Measurements from ENCODE around the gene SPI1.
A peak's percentile ranks its signal among the peaks of the same experiment; 100 is the strongest.

The SPI1 gene

DNA sequence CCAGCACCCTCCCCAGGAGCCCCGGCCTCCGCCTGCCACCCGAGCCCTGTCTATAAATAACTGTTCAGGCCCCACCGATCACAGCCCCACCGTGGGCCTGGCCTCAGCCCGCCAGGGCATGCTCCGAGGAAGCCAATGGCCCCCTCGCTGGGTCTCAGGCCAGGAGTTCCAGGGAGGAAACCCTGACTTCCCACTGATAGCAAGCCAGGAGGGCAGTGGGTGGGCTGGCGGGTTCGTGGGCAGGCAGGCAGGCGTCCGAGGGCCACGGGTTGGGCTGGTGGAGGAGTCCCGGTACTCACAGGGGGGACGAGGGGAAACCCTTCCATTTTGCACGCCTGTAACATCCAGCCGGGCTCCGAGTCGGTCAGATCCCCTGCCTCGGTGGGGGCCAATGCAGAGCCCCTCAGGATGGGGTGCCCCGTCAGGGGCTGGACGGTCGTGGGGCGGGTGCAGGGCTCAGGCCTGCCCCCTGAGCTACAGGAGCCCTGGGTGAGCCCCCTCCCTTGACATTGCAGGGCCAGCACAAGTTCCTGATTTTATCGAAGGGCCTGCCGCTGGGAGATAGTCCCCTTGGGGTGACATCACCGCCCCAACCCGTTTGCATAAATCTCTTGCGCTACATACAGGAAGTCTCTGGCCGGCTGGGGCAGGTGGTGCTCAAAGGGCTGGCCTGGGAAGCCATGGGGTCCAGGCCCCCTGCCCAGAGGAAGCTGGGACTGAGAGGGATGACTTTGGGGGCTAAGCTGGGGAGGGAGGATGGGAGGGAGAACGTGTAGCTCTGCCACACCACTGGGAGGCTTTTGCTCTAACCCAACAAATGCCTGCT is at the start of gene SPI1:
TSS of gene SPI1 (minus strand) at position 538 of the 826 bp plus-strand sequence. CDS start at position 344, 194 bp downstream.
- no peaks in the 10 kb centered on the region for H3K9me3 ChIP-seq (ENCODE audit: insufficient read depth, low read length)
- no peak for TF ChIP-seq SUZ12 (IDR thresholded peaks at IDR 0.05; ENCODE audit: extremely low read depth, insufficient read depth, insufficient read length)
- no peak for TF ChIP-seq ZNF274 (IDR thresholded peaks at IDR 0.05; ENCODE audit: low read depth, low read length)
- TF ChIP-seq YY1 (IDR thresholded peaks at IDR 0.05; ENCODE audit: insufficient read depth, insufficient read length) = no peak
- H3K36me3 ChIP-seq (ENCODE audit: insufficient read depth, insufficient read length, low read length) = no peaks in the 10 kb centered on the region
- H3K9ac ChIP-seq (ENCODE audit: insufficient read length, low read depth) = peak within 1 kb of the TSS; percentile 45
- H3K27me3 ChIP-seq (ENCODE audit: insufficient read depth, insufficient read length) = no peaks in the 10 kb centered on the region
- DNase-seq (ENCODE audit: low read depth, low spot score) = no peak
- H3K4me1 ChIP-seq (ENCODE audit: insufficient read depth, insufficient read length) = peaks cover 22% of the 10 kb centered on the region
- no peak within 1 kb of the TSS for H3K4me3 ChIP-seq (ENCODE audit: insufficient read length, low read depth)

DNA sequence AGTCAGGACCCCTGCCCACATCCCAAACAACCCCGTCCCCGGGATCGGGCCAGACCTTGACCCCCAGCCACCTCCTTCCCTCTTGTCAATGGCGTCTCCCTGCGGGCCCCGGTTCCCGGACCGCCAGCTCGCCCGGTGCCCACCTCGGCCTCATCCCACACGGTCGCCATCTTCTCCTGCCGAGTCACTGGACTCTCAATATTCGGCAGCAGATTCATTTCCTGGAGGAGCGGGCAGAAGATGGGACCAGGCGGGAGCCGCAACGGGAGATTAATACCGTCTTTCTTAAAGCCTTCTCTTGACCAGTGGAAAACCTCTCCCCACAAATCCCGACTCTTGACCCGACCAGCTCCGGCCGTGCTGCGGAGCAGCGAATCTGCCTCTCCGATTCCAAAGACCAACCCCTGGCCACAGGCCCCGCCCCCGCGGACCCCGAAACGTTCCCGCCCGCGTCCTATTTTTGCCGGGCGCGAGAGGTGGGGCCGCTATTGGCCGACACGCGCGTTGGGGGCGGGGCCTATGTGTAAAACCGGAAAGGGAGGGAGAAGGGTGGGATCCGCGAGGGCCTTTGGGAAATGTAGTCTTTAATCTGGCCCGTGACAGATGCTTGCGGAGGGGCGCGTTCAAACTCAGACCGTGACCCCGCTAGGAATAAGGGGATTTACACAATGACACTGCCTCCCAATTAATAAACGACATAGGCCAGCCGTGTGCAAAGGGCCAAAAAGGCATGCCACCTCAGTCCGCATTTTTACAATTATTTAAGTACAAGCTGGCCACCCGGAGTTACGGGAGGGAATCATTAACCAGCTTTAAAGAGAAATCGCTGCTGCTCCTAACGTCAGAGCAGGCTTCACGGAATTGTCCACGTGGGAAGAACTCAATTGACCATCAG is 48.0 kb upstream of the SPI1 start, which contains the start of gene PSMC3:
TSS of gene PSMC3 (minus strand) at position 378 of the 895 bp plus-strand sequence. CDS start at position 218, 160 bp downstream.
- peak; percentile 93 for DNase-seq (ENCODE audit: low read depth, low spot score)
- H3K9me3 ChIP-seq (ENCODE audit: insufficient read depth, low read length) = no peaks in the 10 kb centered on the region
- peak within 1 kb of the TSS; percentile 100 for H3K9ac ChIP-seq (ENCODE audit: insufficient read length, low read depth)
- peak within 1 kb of the TSS; percentile 96 for H3K4me3 ChIP-seq (ENCODE audit: insufficient read length, low read depth)
- peaks cover 9% of the 10 kb centered on the region for H3K4me1 ChIP-seq (ENCODE audit: insufficient read depth, insufficient read length)
- H3K36me3 ChIP-seq (ENCODE audit: insufficient read depth, insufficient read length, low read length) = peaks cover 41% of the 10 kb centered on the region
- TF ChIP-seq SUZ12 (IDR thresholded peaks at IDR 0.05; ENCODE audit: extremely low read depth, insufficient read depth, insufficient read length) (no peak), ZNF274 (IDR thresholded peaks at IDR 0.05; ENCODE audit: low read depth, low read length) (no peak), YY1 (IDR thresholded peaks at IDR 0.05; ENCODE audit: insufficient read depth, insufficient read length) (peak; percentile 91)
- H3K27me3 ChIP-seq (ENCODE audit: insufficient read depth, insufficient read length) = no peaks in the 10 kb centered on the region

GRCh38 chr11:47425611-47426010 is 47.3 kb upstream of the SPI1 start:
- peak overlapping the region; percentile 100 for H3K9ac ChIP-seq (ENCODE audit: insufficient read length, low read depth)
- H3K4me3 ChIP-seq (ENCODE audit: insufficient read length, low read depth) = peak overlapping the region; percentile 96
- peaks cover 48% of the 10 kb centered on the region for H3K36me3 ChIP-seq (ENCODE audit: insufficient read depth, insufficient read length, low read length)
- H3K9me3 ChIP-seq (ENCODE audit: insufficient read depth, low read length) = no peaks in the 10 kb centered on the region
- H3K4me1 ChIP-seq (ENCODE audit: insufficient read depth, insufficient read length) = peaks cover 9% of the 10 kb centered on the region
- DNase-seq (ENCODE audit: low read depth, low spot score) = no peak
- H3K27me3 ChIP-seq (ENCODE audit: insufficient read depth, insufficient read length) = no peaks in the 10 kb centered on the region
- TF ChIP-seq SUZ12 (IDR thresholded peaks at IDR 0.05; ENCODE audit: extremely low read depth, insufficient read depth, insufficient read length) = no peak

GRCh38 chr11:47418454-47419259 is 40.3 kb upstream of the SPI1 start:
- DNase-seq (ENCODE audit: low read depth, low spot score) = no peak
- no peak overlapping the region for H3K4me3 ChIP-seq (ENCODE audit: insufficient read length, low read depth)
- H3K36me3 ChIP-seq (ENCODE audit: insufficient read depth, insufficient read length, low read length) = peaks cover 95% of the 10 kb centered on the region
- TF ChIP-seq SUZ12 (IDR thresholded peaks at IDR 0.05; ENCODE audit: extremely low read depth, insufficient read depth, insufficient read length) = no peak
- no peak for TF ChIP-seq YY1 (IDR thresholded peaks at IDR 0.05; ENCODE audit: insufficient read depth, insufficient read length)
- TF ChIP-seq ZNF274 (IDR thresholded peaks at IDR 0.05; ENCODE audit: low read depth, low read length) = no peak
- H3K4me1 ChIP-seq (ENCODE audit: insufficient read depth, insufficient read length) = peaks cover 27% of the 10 kb centered on the region
- H3K9ac ChIP-seq (ENCODE audit: insufficient read length, low read depth) = no peak overlapping the region
- no peaks in the 10 kb centered on the region for H3K9me3 ChIP-seq (ENCODE audit: insufficient read depth, low read length)
- no peaks in the 10 kb centered on the region for H3K27me3 ChIP-seq (ENCODE audit: insufficient read depth, insufficient read length)

- Histone ChIP-seq H3K4me1 (ENCODE audit: insufficient read depth, insufficient read length) (peaks cover 30% of the 10 kb centered on the region), H3K9me3 (ENCODE audit: insufficient read depth, low read length) (no peaks in the 10 kb centered on the region), H3K36me3 (ENCODE audit: insufficient read depth, insufficient read length, low read length) (peaks cover 92% of the 10 kb centered on the region), H3K4me3 (ENCODE audit: insufficient read length, low read depth) (no peak overlapping the region), H3K27me3 (ENCODE audit: insufficient read depth, insufficient read length) (no peaks in the 10 kb centered on the region), H3K9ac (ENCODE audit: insufficient read length, low read depth) (no peak overlapping the region)
- no peak for TF ChIP-seq YY1 (IDR thresholded peaks at IDR 0.05; ENCODE audit: insufficient read depth, insufficient read length)
- no peak for TF ChIP-seq ZNF274 (IDR thresholded peaks at IDR 0.05; ENCODE audit: low read depth, low read length)
- no peak for TF ChIP-seq SUZ12 (IDR thresholded peaks at IDR 0.05; ENCODE audit: extremely low read depth, insufficient read depth, insufficient read length)
- no peak for DNase-seq (ENCODE audit: low read depth, low spot score)
Measured at GRCh38 chr11:47417712-47418111, 39.4 kb upstream of the SPI1 start.

DNA sequence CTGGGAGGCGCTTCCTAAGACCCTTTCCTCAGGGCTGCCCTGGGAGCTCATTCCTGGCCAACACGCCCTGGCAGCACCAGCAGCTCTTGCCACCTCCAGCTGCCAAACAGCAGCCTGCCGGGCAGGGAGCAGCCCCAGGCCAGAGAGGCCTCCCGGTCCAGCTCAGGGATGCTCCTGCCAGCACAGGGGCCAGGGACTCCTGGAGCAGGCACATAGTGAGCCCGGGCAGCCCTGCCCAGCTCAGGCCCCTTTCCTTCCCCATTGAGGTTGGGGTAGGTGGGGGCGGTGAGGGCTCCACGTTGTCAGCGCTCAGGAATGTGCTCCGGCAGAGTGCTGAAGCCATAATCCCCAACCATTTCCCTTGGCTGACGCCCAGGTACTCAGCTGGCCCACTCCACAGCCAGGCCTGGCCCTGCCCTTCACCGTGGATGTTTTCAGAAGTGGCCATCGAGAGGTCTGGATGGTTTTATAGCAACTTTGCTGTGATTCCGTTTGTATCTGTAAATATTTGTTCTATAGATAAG is 37.7 kb upstream of the SPI1 start:
- no peak overlapping the region for H3K4me3 ChIP-seq (ENCODE audit: insufficient read length, low read depth)
- peak overlapping the region; percentile 72 for H3K9ac ChIP-seq (ENCODE audit: insufficient read length, low read depth)
- no peak for TF ChIP-seq YY1 (IDR thresholded peaks at IDR 0.05; ENCODE audit: insufficient read depth, insufficient read length)
- TF ChIP-seq SUZ12 (IDR thresholded peaks at IDR 0.05; ENCODE audit: extremely low read depth, insufficient read depth, insufficient read length) = no peak
- peaks cover 32% of the 10 kb centered on the region for H3K4me1 ChIP-seq (ENCODE audit: insufficient read depth, insufficient read length)
- DNase-seq (ENCODE audit: low read depth, low spot score) = peak; percentile 42
- H3K9me3 ChIP-seq (ENCODE audit: insufficient read depth, low read length) = no peaks in the 10 kb centered on the region
- H3K36me3 ChIP-seq (ENCODE audit: insufficient read depth, insufficient read length, low read length) = peaks cover 89% of the 10 kb centered on the region
- H3K27me3 ChIP-seq (ENCODE audit: insufficient read depth, insufficient read length) = no peaks in the 10 kb centered on the region

Data from NT2/D1 (cell line).